ENCODE results near the gene ADARB2.
"Not testable (repeated sequence)": the region's sequence is repeated elsewhere in the genome, so short reads cannot be mapped to it uniquely, and the experiment has no call there.

Gene ADARB2

GRCh38 chr10:1169981-1170866, 567.1 kb downstream of the ADARB2 start:
- DNase-seq (ENCODE audit: insufficient read length, low spot score) (no peak), FAIRE-seq (no peak)
- TF ChIP-seq TAF1 (IDR thresholded peaks at IDR 0.05; ENCODE audit: low read depth, low read length) (no peak), POU2F2 (IDR thresholded peaks at IDR 0.05; ENCODE audit: low read depth, low read length) (no peak), SPI1 (IDR thresholded peaks at IDR 0.05; ENCODE audit: low read depth, low read length) (no peak), PAX5 (IDR thresholded peaks at IDR 0.05; ENCODE audit: insufficient read depth, low read length, severe bottlenecking) (no peak), POLR2A (IDR thresholded peaks at IDR 0.05; ENCODE audit: low read depth, low read length) (no peak), POLR2AphosphoS5 (IDR thresholded peaks at IDR 0.05; ENCODE audit: low read depth, low read length) (no peak)

- no peak for FAIRE-seq
- no peak for DNase-seq (ENCODE audit: insufficient read length, low spot score)
- TF ChIP-seq SPI1 (IDR thresholded peaks at IDR 0.05; ENCODE audit: low read depth, low read length), result no peak
Measured at GRCh38 chr10:1169186-1169885, 568.0 kb downstream of the ADARB2 start.

- TF ChIP-seq POLR2AphosphoS5 (IDR thresholded peaks at IDR 0.05; ENCODE audit: low read depth, low read length), result no peak
- FAIRE-seq (no peak), DNase-seq (ENCODE audit: insufficient read length, low spot score) (no peak)
Measured at GRCh38 chr10:1168763-1169162, 568.6 kb downstream of the ADARB2 start.

GRCh38 chr10:1166828-1167275, 570.5 kb downstream of the ADARB2 start:
- no peak for FAIRE-seq
- TF ChIP-seq SPI1 (IDR thresholded peaks at IDR 0.05; ENCODE audit: low read depth, low read length), result no peak
- TF ChIP-seq TAF1 (IDR thresholded peaks at IDR 0.05; ENCODE audit: low read depth, low read length), result no peak
- no peak for TF ChIP-seq POLR2AphosphoS5 (IDR thresholded peaks at IDR 0.05; ENCODE audit: low read depth, low read length)
- no peak for TF ChIP-seq POU2F2 (IDR thresholded peaks at IDR 0.05; ENCODE audit: low read depth, low read length)
- no peak for TF ChIP-seq PAX5 (IDR thresholded peaks at IDR 0.05; ENCODE audit: insufficient read depth, low read length, severe bottlenecking)
- no peak for TF ChIP-seq POLR2A (IDR thresholded peaks at IDR 0.05; ENCODE audit: low read depth, low read length)

GRCh38 chr10:1166101-1166827, 571.1 kb downstream of the ADARB2 start:
- TF ChIP-seq POU2F2 (IDR thresholded peaks at IDR 0.05; ENCODE audit: low read depth, low read length) (no peak), SPI1 (IDR thresholded peaks at IDR 0.05; ENCODE audit: low read depth, low read length) (no peak), POLR2AphosphoS5 (IDR thresholded peaks at IDR 0.05; ENCODE audit: low read depth, low read length) (no peak), PAX5 (IDR thresholded peaks at IDR 0.05; ENCODE audit: insufficient read depth, low read length, severe bottlenecking) (no peak), TAF1 (IDR thresholded peaks at IDR 0.05; ENCODE audit: low read depth, low read length) (no peak), POLR2A (IDR thresholded peaks at IDR 0.05; ENCODE audit: low read depth, low read length) (no peak)
- no peak for FAIRE-seq
- DNase-seq (ENCODE audit: insufficient read length, low spot score), result no peak

More at GRCh38 chr10:1166828-1167275, 570.5 kb downstream of the ADARB2 start:
- DNase-seq (ENCODE audit: insufficient read length, low spot score), result no peak

GRCh38 chr10:1163831-1164230, 573.5 kb downstream of the ADARB2 start:
- DNase-seq (ENCODE audit: insufficient read length, low spot score), result no peak
- no peak for FAIRE-seq
- TF ChIP-seq POLR2A (IDR thresholded peaks at IDR 0.05; ENCODE audit: low read depth, low read length) (no peak), TAF1 (IDR thresholded peaks at IDR 0.05; ENCODE audit: low read depth, low read length) (no peak), POU2F2 (IDR thresholded peaks at IDR 0.05; ENCODE audit: low read depth, low read length) (no peak), PAX5 (IDR thresholded peaks at IDR 0.05; ENCODE audit: insufficient read depth, low read length, severe bottlenecking) (no peak), POLR2AphosphoS5 (IDR thresholded peaks at IDR 0.05; ENCODE audit: low read depth, low read length) (no peak), SPI1 (IDR thresholded peaks at IDR 0.05; ENCODE audit: low read depth, low read length) (no peak)

GRCh38 chr10:1163204-1163660, 574.1 kb downstream of the ADARB2 start:
- FAIRE-seq (no peak), DNase-seq (ENCODE audit: insufficient read length, low spot score) (no peak)
- TF ChIP-seq POLR2A (IDR thresholded peaks at IDR 0.05; ENCODE audit: low read depth, low read length), result no peak
- no peak for TF ChIP-seq SPI1 (IDR thresholded peaks at IDR 0.05; ENCODE audit: low read depth, low read length)
- no peak for TF ChIP-seq TAF1 (IDR thresholded peaks at IDR 0.05; ENCODE audit: low read depth, low read length)
- no peak for TF ChIP-seq PAX5 (IDR thresholded peaks at IDR 0.05; ENCODE audit: insufficient read depth, low read length, severe bottlenecking)
- no peak for TF ChIP-seq POLR2AphosphoS5 (IDR thresholded peaks at IDR 0.05; ENCODE audit: low read depth, low read length)
- TF ChIP-seq POU2F2 (IDR thresholded peaks at IDR 0.05; ENCODE audit: low read depth, low read length), result no peak

GRCh38 chr10:1162481-1163203, 574.7 kb downstream of the ADARB2 start:
- FAIRE-seq, result no peak
- DNase-seq (ENCODE audit: insufficient read length, low spot score), result no peak
- no peak for TF ChIP-seq POLR2AphosphoS5 (IDR thresholded peaks at IDR 0.05; ENCODE audit: low read depth, low read length)
- no peak for TF ChIP-seq POLR2A (IDR thresholded peaks at IDR 0.05; ENCODE audit: low read depth, low read length)

GRCh38 chr10:1161315-1161673, 576.0 kb downstream of the ADARB2 start:
- FAIRE-seq; DNase-seq (ENCODE audit: insufficient read length, low spot score): not testable (repeated sequence)
